GM21723 (cell line): ENCODE data around the gene CISTR.
"Not testable (repeated sequence)": the region's sequence is repeated elsewhere in the genome, so short reads cannot be mapped to it uniquely, and the experiment has no call there.

ENCODE experiments used
- ATAC-seq: cut with Tn5 transposase; IDR thresholded peaks from one replicate; pipeline ENCODE4 v1.9.1; 2021; ENCODE audit warnings: mild to moderate bottlenecking, moderate library complexity; ENCODE audit not compliant: unreplicated experiment

The CISTR gene

DNA sequence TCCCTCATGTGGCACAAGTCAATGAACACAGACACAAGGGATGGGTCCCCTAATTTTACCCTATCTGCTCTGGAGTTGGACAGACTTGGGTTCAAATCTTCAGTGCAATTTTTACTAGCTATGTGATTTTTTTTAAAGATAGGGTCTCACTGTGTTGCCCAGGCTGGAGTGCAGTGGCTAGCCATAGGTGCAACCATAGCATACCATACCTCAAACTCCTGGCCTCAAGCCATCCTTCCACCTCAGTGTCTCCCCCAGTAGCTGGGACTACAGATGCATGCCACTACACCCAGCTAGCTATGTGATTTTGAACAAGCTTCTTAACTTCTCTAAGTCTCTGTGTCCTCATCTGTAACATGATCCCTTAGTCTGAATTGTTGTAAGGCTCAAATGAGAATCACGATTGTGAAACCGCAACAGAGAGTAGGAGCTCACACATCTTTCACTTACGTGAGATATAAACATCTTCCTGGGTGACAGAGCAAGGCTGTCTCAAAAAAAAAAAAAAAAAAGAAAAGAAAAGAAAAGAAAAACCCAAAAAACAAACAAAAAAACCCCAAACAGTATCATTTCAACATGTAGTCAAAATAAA is 29.2 kb downstream of the CISTR start:
- no peak for ATAC-seq

DNA sequence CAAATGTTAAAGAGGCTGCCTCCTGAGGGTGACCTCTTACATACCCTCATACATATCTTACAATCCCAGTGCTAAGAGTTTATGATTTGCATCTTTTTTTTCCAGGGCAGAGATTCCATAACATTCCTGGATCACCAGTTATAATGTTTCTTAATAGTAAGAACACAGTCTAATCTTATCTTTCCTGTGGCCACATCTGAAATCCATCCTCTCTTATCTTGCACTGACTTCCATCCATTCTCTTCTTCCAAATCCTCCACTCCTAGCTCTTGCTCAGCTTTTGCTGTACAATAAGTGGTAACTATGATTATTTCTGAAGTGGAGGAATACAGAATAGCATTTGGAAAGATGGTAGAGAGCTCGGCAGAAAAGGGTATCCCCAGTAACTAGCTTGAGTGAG is 30.8 kb downstream of the CISTR start:
- no peak for ATAC-seq

DNA sequence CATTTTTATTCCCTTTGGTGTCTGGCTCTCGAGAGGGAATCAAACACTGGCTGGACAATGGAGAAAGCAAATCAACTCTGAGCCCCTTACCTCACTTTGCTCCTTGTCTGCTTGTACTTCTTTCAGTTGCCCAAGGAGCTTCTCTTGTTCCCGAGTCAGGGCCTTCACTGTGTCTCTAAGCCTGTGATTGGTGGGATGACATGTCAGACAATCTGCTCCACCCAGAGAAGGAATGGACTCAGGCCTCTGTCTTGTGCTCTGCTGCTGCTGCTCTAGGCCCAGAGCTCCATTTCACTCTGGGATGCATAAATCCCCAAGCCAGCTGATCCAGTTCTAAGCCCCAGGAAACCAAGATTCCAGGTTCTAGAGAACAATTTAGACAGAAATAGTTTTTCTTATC is 32.1 kb downstream of the CISTR start:
- ATAC-seq = no peak

DNA sequence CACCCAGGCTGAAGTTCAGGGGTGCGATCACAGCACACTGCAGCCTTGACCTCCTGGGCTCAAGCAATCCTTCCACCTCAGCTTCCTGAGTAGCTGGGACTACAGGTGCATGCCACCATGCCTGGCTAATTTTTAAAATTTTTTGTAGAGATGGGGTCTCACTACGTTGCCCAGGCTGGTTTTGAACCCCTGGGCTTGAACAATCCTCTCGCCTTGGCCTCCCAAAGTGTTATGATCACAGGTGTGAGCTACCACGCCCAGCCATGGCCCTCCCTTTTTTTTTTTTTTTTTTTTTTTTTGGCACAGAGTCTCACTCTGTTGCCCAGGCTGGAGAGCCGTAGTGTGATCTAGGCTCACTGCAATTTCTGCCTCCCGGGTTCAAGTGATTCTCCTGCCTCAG is 33.2 kb downstream of the CISTR start:
- ATAC-seq = not testable (repeated sequence)

DNA sequence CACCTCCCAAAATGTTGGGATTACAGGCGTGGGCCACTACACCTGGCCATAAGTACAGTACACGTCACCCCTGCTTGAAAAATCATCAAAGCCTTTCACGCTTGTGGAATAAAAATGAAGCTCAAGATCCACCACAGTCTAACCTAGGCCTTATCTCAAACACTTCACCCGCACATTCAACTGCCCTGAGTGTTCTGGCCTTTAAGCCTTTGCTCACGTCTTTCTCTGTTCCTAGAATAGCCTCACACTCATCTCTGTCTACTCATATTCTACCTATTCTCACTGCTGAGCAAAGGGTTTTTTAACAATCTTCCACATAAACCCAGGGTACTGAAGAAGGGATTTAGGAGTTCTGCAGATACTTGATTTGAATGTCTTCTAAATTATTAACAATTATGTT is 34.5 kb downstream of the CISTR start:
- ATAC-seq = no peak

DNA sequence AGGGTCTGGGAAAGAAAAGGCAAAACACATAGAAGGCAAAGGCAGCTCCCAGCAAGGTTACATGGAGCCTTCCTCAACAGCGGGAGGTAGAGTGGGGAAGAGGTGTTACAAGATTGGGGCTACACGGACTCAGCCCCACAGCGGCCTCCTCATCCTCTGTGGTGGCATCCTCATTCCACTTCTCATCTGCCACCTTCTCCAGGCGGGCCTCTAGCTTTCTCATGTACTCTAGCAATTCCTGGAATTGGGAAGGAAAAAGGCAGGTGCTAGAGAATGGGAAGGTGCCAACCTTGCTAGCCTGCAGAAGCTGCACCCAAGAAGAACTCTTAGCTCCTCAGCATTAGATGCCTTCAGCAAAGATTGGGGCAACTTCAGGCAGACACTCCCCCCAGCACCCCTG is 37.8 kb downstream of the CISTR start:
- ATAC-seq = no peak

DNA sequence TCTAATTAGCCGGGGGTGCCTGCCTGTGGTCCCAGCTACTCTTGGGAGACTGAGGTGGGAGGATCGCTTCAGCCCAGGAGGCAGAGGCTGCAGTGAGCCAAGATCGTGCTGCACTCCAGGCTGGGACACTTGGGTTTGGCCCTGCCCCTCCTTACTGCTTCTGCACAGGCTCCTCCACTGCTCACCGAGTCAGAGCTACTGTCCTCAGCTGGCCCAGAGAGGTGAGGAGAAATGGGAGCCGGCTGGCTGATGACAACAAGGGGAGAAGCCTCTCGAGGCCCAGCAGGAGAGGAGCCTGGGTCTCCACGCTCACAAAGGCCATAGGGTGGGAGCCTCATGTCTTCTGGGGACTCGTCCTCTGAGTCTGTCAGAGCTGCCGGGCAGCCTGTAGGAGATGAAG is 38.3 kb downstream of the CISTR start:
- no peak for ATAC-seq

DNA sequence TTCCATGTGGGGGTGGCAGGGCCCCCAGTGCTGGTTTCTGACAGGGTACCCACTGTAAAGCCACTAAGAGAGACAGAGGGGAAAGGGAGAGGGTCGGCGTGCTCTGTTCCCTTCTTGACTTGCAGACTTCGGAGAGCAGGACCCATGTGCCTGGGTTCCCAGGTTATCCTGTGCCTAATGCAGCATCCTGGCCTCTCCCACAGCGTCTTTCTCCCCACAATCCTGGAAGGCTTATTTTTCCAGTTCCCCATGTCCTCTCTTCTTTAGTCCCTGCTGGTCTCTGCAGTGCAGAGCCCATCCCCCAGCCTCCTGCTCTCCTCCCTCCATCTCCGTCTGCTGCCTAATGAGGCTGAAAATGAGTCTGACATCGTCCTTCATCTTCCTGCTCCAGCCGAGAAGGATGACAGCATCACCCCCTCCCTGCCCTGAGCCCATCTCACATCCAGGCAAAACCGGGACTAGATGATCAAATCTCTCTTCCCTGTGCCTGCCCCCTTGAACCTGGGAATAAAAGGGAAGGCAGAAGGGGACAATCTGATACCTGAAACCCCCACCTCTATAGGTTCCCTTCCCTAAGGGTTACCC is 39.6 kb downstream of the CISTR start:
- no peak for ATAC-seq

DNA sequence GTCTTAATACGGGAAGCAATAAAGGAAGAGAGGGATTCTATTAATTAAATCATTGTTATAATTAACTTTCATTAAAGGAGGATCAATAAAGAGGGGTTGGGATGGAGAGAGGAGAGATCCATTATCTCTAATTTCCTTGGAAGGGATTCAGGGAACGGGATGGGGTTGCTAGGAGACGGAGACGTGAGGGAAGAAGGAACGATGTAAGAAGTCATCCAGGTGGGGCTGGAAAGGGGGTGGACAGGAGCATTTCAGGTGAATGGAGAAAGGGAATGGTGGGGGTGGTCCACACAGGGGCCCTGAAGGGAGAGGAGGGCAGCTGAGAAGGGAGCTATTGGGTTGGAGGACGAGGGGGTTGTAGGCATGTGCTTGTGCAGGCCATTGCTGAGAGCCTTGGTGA is 41.7 kb downstream of the CISTR start:
- no peak for ATAC-seq

DNA sequence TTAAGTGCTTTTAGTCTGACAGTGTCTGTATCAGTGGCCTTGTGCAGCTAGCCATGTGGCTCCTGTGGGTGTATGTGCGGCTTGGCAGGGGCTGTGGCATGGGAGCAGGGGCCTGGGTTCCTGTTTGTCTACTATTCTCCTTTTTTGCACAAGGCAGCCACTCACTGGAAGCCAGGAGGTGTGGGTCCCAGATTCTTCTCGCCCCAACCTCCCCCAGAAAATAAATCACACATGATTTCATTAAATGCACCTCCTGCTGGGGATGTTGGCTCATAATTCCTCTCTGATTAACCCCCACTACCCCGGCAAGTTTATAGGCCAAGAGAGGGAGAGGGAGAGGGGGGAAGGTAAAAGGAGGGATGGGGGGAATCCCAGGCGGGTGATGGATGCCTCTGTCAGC is 42.1 kb downstream of the CISTR start:
- no peak for ATAC-seq

DNA sequence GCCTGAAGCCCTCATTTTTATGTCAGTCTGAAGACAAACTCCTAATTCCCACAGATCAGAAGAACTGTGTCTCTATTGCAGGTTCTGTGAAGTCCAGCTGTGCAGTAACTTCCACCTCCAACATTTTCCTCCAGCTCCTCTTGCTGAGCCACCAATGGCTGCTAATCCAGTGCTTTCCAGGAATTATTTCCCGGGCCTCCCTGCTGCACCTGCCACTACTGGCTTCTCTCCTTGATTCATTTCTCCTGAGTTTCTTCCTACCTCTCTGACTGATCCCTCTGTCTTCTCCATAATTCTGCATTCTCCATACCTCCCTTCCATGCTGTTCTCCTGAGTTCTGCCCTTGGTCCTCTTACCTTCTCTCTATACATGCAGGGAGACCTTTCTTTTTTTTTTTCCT is 45.7 kb downstream of the CISTR start:
- ATAC-seq = no peak

DNA sequence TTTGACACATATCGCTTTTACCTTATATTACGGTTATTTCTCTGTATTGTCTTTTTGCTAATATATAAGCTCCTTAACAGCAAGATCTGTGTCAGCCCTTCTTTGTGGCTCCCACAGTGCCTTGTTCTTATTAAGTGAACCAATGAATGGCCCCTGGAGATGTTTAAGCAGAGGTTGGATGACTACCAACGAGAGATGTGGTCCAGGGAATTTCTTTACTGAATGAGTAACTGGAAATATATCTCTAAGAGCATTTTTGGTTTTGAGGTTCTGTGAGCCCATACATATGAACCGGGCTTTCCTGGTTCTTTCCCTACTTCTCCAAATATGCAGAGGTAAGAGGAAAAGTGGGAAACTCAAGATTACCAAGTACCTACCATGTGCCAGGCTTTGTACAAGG is 48.0 kb downstream of the CISTR start:
- no peak for ATAC-seq

DNA sequence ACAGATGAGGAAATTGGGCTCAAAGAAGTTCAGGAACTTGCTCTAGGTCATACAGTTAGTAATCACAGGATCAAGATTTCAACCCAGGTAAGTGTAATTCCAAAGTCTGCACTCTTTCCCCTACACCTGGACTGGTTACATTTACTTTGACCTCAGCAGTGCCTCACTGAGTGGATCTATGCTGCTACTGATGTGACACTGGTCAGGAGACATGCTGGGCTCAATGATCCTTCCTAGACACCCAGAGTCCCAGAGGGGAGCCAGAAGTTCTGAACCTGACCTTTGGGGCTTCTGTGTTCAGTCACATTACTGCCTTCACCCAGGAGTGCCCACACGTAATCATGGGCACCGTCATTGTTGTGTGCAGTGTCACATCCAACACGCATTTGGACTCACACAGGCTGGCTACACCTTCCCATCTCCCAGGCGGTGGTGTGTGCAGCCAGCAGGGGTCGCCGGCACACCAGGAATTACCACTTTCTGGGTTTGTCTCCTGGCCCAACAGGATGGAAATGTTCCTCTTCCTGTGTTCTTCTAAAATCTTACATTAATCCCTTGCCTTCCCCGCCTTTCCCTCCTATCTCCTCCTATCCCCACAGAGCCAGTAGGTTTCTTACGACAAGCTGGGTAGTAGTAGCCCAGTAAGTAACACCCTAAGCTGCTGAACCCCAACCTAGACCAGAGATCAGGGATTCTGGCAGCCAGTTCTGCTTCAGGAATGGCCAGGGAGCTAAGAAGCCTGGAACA is 50.1 kb downstream of the CISTR start:
- ATAC-seq = no peak

DNA sequence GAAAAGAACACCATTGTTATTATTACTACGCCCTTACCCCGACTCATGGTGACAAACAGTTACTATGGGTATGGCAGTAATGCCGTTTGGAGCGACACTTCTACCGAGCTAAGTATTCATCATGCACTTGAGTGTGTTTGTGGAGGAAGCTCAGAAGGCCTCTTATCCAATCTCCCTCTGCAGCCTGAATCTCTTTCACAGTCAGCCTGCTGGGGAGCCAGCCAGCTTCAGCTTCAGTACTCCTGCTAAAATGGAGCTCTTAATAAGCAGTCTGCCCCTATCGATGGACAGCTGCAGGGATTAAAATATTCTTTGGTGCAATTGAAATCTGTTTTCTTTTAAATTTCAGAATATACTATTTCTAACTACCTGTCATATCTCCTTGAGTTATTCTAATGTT is 51.2 kb downstream of the CISTR start:
- no peak for ATAC-seq

DNA sequence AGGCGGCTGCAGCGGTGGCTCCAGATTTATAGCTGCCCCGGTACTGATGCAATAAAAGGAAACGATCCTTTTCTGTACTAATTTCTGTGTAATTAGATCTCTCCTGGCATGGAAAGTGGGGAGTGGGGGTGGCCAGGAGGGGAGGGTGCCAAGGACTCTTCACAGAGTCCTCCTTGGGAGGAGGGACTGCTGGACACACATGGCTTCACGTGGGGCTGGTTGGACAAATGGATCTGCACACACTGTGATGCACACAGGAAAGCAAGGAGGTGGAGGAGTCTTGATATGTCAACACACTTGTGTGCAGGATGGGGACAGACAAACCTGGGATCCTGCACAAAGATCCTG is 52.1 kb downstream of the CISTR start:
- no peak for ATAC-seq

DNA sequence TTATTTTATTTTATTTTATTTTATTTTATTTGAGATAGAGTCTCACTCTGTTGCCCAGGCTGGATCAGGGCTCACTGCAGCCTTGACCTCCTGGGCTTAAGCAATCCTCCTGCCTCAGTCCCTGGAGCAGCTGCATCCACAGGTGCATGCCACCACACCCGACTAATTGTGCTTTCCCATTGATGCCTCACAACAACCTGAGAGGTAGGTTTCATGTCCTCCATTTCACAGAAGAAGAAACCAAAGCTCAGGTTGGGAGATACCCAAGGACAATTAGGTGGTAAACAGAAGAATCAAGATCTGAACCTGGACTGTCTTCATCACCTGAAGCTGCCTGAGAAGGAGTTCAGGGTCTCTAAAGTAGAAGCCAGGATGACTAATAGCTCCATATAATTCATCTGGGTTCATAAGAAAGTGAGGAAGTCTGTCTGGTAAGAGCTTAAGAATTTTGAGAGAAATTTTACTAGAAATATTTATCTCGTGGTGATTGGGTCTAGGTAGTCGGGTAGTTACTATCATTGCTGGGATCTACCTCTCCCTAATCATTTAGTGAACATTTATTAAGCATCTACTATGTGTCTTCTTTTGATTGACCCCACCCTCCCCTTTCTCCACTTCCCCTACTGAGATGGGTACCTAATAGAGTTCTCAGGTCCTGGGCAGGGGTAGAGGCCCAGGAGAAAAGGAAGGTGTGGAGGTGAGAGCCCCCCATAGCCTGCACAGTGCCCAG is 52.7 kb downstream of the CISTR start:
- no peak for ATAC-seq

DNA sequence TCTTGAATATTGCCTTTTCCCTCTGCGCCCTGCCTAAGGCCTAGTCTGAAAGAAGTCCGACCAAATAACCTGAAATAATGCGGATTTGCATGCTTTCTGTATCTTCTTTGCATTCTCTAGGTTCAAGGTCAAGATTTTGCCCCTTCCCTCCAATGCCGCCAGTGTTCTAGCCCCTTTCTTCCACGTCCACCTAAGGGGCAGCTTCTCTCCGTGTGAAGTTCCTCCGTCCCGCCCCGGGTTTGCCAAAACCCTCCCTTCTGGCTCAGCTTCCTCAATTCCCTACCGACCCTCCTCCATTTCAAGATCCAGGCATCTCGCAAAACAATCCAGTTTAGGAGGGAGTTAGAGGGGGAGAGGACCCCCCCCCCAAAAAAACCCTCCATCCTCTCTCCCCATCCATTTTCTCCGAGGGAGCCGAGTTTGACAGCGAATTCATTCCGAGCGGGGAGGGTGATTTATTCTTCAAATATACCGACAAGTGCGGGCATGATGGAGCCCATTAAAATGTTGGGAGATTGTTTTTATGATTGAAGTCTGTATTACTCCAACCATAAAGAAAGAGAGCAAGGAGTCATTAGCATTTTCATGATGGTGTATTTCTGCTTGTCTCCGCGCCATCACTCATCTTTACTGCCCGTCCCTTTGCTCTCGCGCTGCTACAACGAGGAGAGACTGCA is 55.0 kb downstream of the CISTR start:
- no peak for ATAC-seq
